ENCODE measurements around the gene SQSTM1.

DNA sequence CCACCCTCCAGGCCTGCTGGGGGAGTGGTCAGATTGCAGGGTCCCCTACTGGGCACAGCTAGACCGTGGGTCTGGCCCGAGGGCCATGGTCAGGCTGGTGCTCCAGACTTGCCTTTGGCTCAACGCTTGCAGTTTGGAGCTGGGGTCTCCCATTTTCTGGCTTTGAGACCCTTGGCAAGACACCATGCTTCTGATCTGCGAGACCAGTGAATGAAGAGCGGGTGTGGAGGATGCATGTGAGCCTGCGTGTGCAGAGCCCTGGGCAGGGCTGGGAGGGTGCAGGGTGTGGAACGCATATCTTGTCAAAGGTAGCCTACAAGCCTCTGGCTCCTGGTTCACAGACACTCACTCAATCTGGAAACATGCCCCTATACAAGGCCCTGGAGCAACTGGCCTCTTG, 44.0 kb downstream of the SQSTM1 start:
- TF ChIP-seq, protein P1, sequence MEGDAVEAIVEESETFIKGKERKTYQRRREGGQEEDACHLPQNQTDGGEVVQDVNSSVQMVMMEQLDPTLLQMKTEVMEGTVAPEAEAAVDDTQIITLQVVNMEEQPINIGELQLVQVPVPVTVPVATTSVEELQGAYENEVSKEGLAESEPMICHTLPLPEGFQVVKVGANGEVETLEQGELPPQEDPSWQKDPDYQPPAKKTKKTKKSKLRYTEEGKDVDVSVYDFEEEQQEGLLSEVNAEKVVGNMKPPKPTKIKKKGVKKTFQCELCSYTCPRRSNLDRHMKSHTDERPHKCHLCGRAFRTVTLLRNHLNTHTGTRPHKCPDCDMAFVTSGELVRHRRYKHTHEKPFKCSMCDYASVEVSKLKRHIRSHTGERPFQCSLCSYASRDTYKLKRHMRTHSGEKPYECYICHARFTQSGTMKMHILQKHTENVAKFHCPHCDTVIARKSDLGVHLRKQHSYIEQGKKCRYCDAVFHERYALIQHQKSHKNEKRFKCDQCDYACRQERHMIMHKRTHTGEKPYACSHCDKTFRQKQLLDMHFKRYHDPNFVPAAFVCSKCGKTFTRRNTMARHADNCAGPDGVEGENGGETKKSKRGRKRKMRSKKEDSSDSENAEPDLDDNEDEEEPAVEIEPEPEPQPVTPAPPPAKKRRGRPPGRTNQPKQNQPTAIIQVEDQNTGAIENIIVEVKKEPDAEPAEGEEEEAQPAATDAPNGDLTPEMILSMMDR (IDR thresholded peaks at IDR 0.05), result no peak
- TF ChIP-seq ZNF263 (CRISPR knock-in tag; IDR thresholded peaks at IDR 0.05; ENCODE audit: low read depth), result no peak
- no peak for TF ChIP-seq NR1H2 (CRISPR knock-in tag; IDR thresholded peaks at IDR 0.05)
- no peak for TF ChIP-seq ZBTB21 (CRISPR knock-in tag; IDR thresholded peaks at IDR 0.05; ENCODE audit: borderline replicate concordance)
- TF ChIP-seq FOXP1 (CRISPR knock-in tag; IDR thresholded peaks at IDR 0.05; ENCODE audit: borderline replicate concordance), result no peak
- TF ChIP-seq, protein P2, sequence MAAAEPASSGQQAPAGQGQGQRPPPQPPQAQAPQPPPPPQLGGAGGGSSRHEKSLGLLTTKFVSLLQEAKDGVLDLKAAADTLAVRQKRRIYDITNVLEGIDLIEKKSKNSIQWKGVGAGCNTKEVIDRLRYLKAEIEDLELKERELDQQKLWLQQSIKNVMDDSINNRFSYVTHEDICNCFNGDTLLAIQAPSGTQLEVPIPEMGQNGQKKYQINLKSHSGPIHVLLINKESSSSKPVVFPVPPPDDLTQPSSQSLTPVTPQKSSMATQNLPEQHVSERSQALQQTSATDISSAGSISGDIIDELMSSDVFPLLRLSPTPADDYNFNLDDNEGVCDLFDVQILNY (CRISPR knock-in tag; IDR thresholded peaks at IDR 0.05), result no peak
- TF ChIP-seq, protein P3, sequence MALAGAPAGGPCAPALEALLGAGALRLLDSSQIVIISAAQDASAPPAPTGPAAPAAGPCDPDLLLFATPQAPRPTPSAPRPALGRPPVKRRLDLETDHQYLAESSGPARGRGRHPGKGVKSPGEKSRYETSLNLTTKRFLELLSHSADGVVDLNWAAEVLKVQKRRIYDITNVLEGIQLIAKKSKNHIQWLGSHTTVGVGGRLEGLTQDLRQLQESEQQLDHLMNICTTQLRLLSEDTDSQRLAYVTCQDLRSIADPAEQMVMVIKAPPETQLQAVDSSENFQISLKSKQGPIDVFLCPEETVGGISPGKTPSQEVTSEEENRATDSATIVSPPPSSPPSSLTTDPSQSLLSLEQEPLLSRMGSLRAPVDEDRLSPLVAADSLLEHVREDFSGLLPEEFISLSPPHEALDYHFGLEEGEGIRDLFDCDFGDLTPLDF (CRISPR knock-in tag; IDR thresholded peaks at IDR 0.05), result no peak

Measured in WTC11 (cell line).